H1 (cell line): ENCODE results near the gene FIP1L1. TPM values are rescaled to one million over a fixed set of nuclear protein-coding genes. Genes with fewer than 3 reads are reported as not detected.

Experiments used
- ATF3 ChIP-seq: IDR thresholded peaks from 2 replicates; pipeline ENCODE4 v1.6.1; 2011; ENCODE audit warnings: low read depth, mild to moderate bottlenecking, low read length; ENCODE audit not compliant: insufficient read depth
- BRCA1 ChIP-seq: IDR thresholded peaks from 2 replicates; pipeline ENCODE4 v1.6.1; 2012; ENCODE audit warnings: low read depth, low read length, improper control_type of control experiment
- CHD7 ChIP-seq: fragments of 300-600 bp; sonication (generic); IDR thresholded peaks from 2 replicates; pipeline ENCODE4 v1.7.1; 2012; ENCODE audit warnings: low read length, moderate library complexity, mild to moderate bottlenecking, inconsistent platforms; ENCODE audit not compliant: insufficient replicate concordance
- KDM1A ChIP-seq: fragments of 200-600, 300-600 bp; sonication (generic); IDR thresholded peaks from 2 replicates; pipeline ENCODE4 v1.7.1; 2016; ENCODE audit warnings: mild to moderate bottlenecking, low read length, borderline replicate concordance
- NRF1 ChIP-seq: IDR thresholded peaks from 2 replicates; pipeline ENCODE4 v1.6.1; 2011; ENCODE audit warnings: mild to moderate bottlenecking, low read depth, low read length, improper control_type of control experiment
- POLR2A ChIP-seq, 2 experiments: IDR thresholded peaks; 1 replicate in 1 of 2; 2 replicates in 1 of 2; pipeline ENCODE4 v1.6.1; 2011; ENCODE audit warnings: low read depth in 2 of 2, low read length in 2 of 2, mild to moderate bottlenecking in 2 of 2; ENCODE audit errors: control extremely low read depth in 1 of 2
- SP2 ChIP-seq: IDR thresholded peaks from 2 replicates; pipeline ENCODE4 v1.6.1; 2012; ENCODE audit warnings: mild to moderate bottlenecking, low read length, inconsistent platforms
- SP4 ChIP-seq: IDR thresholded peaks from 2 replicates; pipeline ENCODE4 v1.6.1; 2012; ENCODE audit warnings: low read length, inconsistent platforms
- TCF12 ChIP-seq: IDR thresholded peaks from 2 replicates; pipeline ENCODE4 v1.6.1; 2011; ENCODE audit warnings: low read depth, mild to moderate bottlenecking, low read length
- polyA plus RNA-seq, 7 experiments: library from polyadenylated mRNA; depleted of rRNA in 3 of 7; stranded (reverse) in 5 of 7; unstranded in 2 of 7; fragments of >200 nt in 5 of 7; fragments of 200-250 nt in 2 of 7; gene quantifications; 1 replicate in 5 of 7; 2 replicates in 1 of 7; 4 replicates in 1 of 7; pipeline versions ENCODE4 v1.2.1 to v1.2.3, GENCODE V29; 2011 to 2013; ENCODE audit warnings: missing spikeins in 2 of 7, mixed read lengths in 2 of 7
- total RNA-seq: library from RNA; stranded (reverse); fragmentation: NEBNext Ultra II Directional; extraction: Animal tissue kit (Norgen Biotek cat#: 25700); gene quantifications from 2 replicates; pipeline ENCODE4 v1.2.1, GENCODE V29; 2021

The FIP1L1 gene
- total and polyA plus RNA-seq, 2 of the 8 experiments (the other 6 are each of a cell fraction or from before 2014, with no cell fraction given): 19.5 to 53.7 TPM

- TF ChIP-seq CHD7: no peak
- TF ChIP-seq BRCA1: no peak
- TF ChIP-seq NRF1: no peak
- no peak for TF ChIP-seq POLR2A (IDR thresholded peaks at IDR 0.05; ENCODE audit: control extremely low read depth in 1 of 2, low read depth in 2 of 2, low read length in 2 of 2)
- TF ChIP-seq TCF12: no peak
- no peak for TF ChIP-seq KDM1A
- TF ChIP-seq ATF3: no peak
- no peak for TF ChIP-seq SP4
- no peak for TF ChIP-seq SP2
Observed at GRCh38 chr4:53346920-53347852, 30.3 kb upstream of the FIP1L1 start (continued).
